Stimulated activated CD4-positive, alpha-beta T cell treated with anti-CD3 and anti-CD28 coated beads, Interleukin-15, amount 100 ng/mL, for 1 hour (primary cell): ENCODE measurements around the gene TIGAR.
A peak's percentile ranks its signal among the peaks of the same experiment; 100 is the strongest.

Experiments used
- DNase-seq, 2 donors: peaks; one replicate each; pipeline ENCODE4 v3.0.0-alpha.2; 2020; ENCODE audit warnings: low read depth in 1 of 2, low spot score in 1 of 2

TIGAR gene

DNA sequence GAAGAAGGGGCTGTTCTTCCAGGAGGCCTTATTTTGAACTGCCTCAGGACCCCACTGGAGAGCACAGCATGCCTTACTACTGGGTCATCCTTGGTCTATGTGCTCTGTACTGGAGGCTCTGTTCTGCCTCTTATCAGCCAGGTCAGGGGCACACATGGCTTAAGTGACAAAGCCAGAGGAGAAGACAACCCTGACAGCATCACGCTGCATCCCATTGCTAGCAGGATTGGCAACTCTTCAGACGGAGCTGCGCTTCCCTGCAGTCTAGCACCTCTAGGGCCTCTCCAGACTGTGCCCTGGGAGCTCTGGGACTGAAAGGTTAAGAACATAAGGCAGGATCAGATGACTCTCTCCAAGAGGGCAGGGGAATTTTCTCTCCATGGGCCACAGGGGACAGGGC is 17.3 kb upstream of the TIGAR start:
- DNase-seq = no peak

DNA sequence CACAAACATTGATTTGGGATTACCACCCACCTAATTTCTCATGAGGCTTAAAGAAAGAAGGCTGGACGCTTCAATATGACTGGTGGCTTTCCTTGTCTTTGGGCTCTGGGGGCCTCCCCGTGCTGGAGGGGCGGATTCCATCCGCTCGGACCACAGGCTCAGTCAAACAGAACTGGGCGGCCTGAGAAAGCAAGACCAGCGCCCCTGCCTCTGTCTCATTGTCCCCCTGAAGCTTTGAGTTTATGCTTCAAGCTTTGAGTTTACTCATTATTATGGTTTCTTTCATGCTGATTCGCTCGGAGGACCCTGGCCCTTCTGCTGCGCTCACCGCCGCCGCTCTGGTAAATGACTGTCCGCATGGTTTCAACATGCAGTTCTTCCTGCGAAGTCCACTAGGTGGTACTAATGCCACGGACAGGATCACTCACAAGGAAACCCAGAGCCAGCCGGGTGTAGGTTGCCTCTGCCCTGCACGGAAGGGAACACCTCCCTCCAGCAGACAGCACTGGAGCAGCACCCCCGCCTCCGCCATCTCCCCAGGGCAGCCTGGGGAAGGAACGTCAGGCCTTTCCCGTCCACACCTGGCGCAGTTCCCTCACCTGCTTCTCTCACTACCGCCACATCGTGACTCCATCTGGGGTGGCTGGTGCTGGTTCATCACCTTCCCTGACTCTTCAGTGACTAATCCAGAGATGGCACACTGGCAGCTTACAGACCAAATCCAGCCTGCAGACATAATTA is 13.2 kb upstream of the TIGAR start:
- no peak for DNase-seq

DNA sequence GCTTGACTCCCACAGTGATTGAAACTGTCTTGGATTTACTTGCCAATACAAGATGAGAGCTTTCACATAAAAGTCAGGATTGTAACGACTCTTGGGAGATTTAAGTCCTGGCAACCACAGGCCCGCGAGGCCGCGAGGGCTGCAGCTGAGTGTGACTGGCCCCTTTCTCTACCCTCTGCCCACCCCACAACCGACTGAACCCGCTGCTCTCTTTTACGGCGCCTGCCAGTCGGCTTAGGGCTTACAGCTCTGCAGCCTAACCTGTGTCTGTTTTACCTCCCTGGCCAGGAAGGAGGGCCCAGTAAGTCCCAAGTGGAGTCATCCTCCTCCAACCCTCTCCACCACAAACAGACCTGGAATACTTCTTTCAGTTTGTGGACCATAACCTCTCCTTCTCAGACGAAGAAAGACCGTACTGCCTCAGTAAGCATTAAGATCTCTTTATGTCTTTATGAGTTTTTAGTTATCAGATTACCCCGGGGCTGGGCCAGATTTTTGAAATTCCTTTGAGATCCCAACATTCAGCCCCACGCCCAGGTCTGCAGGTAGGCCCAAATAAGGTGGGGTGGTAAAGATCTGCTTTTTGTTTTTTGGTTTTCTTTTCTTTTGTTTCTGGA is 12.6 kb upstream of the TIGAR start:
- DNase-seq = no peak

DNA sequence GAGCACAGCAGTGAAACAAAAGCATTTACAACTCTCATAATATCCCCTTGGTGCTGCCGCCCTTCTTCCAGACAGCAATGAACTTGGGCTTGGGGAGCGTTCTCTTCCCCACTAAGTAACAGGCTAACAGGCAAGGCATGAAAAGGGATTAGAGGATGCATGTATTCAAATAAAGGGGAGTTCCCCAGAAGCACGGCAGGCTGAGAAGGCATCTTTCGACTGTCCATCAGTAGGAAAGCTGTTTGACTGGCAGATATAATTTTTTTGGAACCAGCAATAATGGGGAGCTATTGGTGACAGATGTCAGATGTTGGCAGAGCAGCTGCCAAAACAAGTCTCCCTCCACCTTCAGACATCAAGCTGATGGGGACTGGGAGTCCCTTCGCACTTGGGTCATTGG is 9.2 kb upstream of the TIGAR start:
- DNase-seq = no peak

DNA sequence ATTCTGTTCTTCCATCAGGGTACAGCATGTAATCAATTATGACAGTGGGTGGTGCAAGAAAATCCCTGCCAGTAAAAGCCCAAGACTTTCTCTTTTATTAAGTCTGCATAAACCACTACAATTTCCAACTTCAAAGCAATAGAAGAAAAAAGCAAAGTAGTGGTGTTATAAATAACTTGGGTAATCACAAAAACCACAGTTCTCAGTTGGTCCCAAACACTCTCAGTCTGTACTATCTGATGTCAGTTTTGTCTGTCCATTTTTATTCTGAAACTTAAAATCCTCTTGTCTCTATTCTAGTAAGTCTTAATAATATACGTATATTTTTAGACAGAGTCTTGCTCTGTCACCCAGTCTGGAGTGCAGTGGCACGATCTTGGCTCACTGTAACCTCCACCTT is 8.8 kb upstream of the TIGAR start:
- DNase-seq = no peak

DNA sequence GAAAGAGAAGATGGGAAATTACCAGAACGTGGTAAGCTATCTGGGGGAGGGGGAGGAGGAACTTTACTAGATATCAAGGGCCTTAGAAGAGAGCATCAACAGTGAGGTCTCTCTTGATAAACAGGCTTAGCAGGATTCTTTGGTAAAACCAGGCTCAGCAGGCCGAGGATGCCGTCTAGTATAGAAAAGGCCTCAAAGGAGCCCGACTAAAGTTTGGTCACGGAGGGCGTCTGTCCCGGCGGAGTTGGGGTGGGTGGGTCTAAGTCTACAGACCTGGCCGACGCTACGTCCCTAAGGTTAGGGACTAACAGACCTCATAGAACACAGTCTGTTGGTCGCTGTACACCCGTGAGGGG is 538 bp upstream of the TIGAR start:
- DNase-seq = no peak

DNA sequence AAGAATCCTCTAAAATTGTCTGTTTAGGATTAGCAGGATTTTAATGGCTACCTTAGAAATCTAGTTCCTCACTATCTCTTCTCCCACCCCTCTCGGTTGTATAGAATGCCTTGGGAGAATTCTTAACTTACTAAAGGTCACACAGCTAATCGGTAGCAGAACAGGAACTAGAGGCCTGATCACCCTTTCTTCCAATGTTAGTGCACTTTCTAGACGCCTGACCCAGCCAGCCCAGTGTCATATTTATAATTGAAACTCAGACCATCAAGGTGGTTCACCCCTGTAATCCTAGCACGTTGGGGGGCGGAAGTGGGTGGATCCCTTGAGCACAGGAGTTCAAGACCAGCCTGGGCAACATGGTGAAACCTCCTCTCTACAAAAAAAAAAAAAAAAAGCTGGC is 1.7 kb downstream of the TIGAR start:
- DNase-seq = no peak

DNA sequence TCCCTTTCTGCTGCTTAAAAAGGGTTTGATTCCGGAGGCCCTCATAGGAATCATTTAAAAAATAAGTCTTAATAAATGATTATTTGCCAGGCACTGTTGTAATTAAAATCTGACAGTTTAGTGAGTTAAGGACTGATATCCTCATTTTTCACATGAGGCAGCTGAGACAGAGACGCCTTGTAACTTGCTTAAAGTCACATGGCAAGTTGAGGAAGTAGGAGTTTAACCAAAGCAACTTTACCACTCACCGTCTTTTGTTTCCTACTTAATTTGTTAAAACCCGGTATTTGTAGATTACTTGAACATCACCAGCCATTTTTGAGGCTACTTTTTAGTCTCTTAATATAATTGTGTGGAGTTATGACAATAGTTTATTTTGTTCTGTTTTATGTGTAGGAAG is 2.4 kb downstream of the TIGAR start:
- DNase-seq = no peak

DNA sequence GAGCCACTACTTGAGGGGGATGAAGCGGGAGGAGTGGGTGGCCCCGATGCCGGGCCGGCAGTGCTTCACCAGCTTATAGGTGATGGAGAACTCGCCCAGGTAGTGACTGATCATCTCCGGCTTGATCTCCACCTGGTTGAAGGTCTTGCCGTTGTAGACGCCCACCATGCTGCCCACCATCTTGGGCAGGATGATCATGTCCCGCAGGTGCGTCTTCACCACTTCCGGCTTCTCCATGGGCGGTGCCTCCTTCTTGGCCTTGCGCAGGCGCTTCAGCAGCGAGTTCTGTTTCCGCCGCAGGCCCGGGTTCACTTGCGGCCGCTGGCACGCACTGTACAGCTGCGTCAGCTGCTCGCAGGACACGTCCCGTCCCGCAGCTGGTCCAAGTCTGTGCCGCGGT is 3.4 kb downstream of the TIGAR start:
- no peak for DNase-seq

DNA sequence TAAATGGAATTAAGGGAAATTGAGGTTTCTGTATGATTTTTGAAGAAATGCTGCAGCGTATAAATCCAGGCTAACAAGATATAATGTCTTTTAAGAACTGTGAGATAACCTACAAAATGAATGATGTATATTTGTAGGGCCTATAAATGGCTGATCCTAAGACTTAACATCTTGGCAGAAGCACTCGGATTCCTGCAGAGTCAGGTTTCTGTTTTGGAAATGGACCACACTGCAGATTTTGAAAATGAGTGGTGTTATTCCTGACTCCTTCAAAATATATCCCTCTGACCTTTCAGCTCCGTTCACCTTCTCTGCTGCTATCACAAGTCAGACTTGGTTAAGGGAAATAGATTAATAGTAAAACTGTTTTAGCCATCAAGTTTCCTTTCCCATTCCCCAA is 5.0 kb downstream of the TIGAR start:
- no peak for DNase-seq

DNA sequence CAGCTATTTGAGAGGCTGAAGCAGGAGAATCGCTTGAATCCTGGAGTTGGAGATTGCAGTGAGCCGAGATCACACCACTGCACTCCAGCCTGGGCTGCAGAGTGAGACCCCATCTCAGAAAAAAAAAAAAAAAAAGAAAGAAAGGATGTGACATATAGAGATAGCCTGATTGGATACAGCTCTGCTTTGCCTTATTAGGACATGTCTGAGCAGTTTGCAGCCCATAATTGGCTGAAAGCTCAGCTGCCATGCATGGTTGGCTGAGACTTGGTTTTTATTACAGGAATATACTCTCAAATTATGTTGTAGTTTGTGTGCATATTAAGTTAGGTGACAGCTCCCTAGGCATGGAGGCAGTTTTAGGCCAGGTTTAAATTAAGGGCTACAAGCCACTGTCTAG is 6.3 kb downstream of the TIGAR start:
- DNase-seq = no peak

DNA sequence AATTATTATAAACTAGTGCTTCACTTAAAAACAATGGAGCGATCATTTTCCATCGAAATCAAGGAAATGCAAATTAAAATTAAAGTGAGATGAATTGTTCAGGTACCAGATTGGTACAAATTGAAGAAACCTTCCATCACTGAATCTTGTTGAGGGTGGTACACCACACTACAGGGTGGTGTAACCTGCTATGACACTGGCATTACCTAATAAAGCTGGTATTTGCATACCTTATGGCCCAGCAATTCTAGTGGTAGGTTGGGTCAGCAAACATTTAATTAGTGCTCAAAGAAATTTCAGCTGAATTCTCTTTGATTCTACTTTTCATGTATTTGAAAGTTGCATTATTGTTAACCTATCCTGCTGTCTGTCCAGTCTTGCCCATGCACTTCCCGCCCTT is 9.2 kb downstream of the TIGAR start:
- no peak for DNase-seq

DNA sequence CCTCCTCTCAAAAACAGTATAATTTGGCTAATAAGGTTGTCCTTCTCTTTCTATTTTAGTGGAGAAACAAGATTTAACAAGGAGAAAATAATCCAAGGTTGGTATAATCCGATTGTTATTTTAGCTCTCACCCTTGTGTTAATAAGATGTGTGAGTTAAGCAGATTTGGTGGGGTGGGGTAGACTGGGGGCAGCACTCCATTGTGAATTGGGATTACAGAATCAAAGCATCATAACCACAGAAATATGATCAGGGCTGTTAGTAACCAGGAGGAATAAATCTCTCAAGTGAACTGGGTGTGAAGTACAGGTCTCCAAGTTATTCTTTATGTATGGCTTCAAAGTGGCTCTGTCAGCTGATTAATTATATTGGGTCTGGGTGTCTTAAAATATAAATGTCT is 10.2 kb downstream of the TIGAR start:
- no peak for DNase-seq

DNA sequence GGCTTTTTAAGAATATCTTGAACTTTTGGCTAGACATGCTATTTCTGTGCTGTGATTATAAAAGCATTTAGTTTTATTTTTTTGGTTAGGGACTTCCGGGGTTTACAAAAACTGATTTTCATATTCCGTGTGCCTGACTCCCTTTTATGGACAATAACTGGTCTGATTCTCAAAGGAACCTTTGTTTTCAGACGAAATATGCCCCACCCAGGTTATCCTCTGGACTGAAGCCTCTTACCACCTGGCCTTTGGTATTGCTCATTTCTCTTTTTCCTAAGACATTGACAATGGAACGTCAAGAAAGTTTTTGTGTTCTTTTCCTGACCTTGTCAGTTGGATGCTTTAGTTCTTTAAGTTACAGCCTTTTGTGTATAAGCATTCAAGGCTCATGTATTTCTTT is 10.8 kb downstream of the TIGAR start:
- DNase-seq = no peak

DNA sequence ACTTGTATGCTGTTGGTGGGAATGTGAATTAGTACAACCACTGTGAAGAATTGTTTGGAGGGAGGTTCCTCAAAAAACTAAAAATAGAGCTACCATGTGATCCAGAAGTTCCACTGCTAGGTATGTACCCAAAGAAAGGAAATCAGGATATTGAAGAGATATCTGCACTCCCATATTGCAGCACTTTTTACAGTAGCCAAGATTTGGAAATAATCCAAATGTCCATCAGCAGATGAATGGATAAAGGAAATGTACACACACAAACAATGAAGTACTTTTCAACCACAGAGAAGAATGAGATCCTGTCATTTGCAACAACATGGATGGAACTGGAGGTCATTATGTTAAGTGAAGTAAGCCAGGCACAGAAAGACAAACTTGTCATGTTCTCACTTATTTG is 25.9 kb downstream of the TIGAR start:
- no peak for DNase-seq

DNA sequence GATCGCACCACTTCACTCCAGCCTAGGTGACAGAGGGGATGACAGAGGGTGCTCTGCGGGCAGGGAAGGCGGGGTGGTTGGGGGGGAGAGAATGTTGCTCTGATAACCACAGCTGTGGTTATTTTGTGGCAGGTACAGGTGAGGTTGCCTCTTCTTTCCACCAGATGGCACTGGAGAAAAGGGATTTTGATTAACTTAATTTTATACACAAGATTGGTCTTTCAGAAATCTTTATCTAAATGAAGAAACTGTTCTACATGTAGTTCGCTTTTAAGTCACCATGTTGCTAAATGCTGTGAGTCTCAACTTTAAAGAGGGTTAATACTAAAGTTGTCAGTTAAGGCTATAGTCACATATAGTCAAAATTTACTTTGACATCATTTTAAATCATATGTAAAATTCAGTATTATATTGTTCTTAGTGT is 32.8 kb downstream of the TIGAR start:
- no peak for DNase-seq

DNA sequence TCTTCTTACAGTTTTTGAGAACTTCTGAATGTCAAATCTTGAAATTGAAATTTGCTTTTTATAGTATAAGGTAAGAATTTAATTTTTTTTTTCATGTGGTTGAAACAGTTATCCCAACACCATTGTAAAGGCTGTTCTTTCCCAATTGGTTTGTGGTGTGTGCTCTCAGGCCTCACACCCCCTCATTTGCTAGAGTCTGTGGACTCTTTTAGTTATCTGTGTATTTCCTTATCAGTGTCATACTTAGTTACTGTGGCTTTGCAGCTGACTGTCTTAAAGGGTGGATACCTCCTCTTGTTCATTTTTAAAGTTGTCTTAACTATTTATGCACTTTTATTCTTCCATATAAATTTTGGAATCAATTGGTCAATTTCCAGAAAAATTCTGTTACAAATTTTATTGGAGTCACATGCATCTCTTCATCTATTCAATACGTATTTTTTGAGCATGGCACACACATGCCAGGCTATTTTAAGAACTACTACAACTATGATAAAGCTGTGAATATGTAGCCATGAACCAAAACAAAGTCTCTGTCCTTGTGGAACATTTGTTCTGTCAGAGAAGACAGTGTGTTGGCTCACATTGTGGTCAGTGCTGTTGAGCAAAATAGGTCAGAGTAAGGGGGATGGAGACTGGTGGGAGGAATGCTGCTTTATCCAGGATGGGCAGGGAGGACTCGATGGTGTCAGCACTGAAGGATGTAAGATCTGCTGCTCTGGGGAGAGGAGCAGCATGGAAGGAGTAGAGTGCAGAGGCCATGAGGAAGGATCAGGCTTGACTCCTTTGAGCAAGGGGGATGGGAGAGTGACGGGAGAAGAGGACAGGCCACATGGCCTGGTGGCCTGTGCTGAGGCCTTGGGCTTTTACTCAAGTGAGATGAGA is 34.4 kb downstream of the TIGAR start:
- no peak for DNase-seq

DNA sequence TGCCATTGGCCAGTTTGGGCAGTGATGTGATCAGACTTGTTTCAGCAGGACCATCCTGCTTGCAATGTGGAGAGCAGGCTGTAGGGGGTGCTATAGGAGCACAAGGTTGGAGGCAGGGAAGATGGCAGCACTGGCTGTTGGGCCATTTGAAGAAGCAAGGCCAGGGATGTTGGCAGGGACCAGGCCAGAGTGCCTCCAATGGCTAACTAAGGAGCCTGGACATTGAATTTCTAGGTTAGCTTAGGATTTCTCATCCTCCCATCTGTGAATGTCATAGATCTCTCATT is 35.0 kb downstream of the TIGAR start:
- peak in 1 of 2 donors; percentile 24 for DNase-seq

DNA sequence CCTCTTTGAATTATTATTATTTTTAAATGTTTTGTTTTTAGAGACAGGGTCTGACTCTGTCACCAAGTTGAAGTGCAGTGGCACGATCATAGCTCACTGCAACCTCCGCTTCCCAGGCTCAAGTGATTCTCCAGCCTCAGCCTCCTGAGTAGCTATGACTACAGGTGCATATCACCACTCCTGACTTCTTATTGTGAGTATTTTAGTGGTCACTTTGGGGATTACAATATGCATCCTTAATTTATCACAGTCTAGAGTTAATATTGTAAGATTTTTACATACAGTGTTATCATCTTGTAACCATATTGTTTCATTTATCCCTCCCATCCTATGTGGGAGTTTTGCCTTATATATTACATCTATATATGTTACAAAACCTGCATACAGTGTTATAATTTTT is 45.1 kb downstream of the TIGAR start:
- no peak for DNase-seq

DNA sequence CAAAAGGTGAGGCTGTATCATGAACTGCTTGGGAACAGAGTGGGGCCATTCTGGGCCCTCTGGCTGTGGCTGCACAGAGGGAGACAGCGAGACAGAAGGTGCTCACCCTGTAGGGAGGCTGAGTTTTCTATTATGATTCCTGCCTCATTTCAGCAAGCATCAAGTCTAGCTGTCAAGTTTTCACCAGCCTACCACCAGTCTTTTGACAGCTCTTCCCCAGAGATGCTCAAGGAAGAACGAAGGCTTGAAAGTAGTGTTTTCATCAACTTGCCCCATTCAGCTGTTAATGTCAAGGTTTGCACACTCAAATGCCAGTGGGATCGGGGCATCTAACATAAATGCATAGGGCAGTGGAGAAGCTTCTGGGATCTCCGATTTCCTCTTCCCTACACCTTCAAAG is 48.5 kb downstream of the TIGAR start:
- no peak for DNase-seq

DNA sequence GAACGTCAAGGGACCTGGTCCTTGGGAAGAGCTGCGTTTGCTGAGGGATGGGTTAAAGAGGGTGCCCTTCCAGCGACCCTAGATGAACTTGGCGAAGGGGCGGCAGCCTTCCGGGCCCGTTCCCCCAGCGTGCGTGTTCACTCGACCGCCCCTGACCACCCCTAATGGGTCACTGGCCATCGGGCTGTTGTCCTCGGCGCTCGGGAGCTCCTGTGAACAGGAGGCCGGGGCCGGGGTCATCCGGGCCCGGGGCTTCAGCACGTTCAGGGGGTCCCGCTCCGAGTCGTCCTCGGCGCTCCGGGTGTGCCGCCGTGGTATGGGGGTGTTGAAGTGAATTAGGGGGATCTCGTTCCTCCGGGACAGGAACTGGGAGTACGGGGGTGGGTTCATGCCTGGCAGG is 49.3 kb downstream of the TIGAR start:
- DNase-seq = no peak

DNA sequence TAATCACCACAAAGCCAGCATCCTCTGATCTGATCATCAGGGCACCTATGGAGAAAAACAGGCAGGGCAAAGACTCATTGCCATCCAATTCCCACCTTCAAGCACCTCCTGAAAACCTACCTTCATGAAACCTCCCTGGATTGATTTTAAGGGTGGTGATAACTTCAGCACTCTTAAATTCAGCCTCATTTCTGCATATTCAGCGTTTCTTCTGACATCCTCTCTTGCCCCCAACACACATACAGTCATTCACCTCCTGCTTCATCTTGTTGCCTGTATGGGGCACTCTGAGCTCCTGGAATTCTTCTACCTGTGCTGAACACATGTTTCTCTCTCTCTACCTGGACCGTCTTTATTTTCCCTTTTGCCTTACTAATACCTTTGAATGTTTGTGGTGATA is 51.6 kb downstream of the TIGAR start:
- no peak for DNase-seq

DNA sequence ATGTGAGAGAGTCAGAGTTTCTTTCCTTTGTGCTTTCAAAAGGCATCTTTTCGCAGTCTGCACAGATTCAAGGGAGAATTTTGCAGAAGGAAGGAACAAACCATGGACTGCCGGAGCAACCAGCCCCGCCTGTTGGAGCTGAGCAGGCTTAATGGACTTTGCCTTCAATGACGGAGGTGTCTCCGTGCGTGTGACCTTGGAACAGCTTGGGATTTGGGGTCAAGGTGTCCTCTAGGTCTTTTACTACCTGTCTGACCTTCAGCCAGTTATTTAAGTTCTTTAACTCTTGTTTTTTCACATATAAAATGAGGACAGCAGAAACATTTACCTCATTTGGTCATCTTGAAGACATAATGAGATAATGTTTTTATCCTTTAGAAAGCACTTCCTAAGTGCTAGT is 54.4 kb downstream of the TIGAR start:
- DNase-seq = no peak
